GM23338 (cell line): ENCODE data around the gene MDH1. TPM values are rescaled to one million over a fixed set of nuclear protein-coding genes. Genes with fewer than 3 reads are reported as not detected.

ENCODE experiments used
- ATAC-seq: fragments of 200-7000 bp; cut with Tn5 transposase; 3 replicates; pipeline ENCODE4 v1.9.1; 2020
- DNase-seq: peaks from one replicate; pipeline ENCODE4 v3.0.0-alpha.2; 2015; ENCODE audit warnings: low spot score
- H2AFZ ChIP-seq: fragments of 200-600 bp; sonication (generic); 2 replicates; pipeline ENCODE4 v1.8.0; 2016; ENCODE audit warnings: antibody characterized with exemption, mild to moderate bottlenecking, moderate library complexity
- H3F3A ChIP-seq: fragments of 200-600 bp; sonication (generic); replicated peaks from 2 replicates; pipeline ENCODE4 v1.8.0; 2017; ENCODE audit warnings: antibody characterized with exemption, mixed run types, low read depth
- H3K27ac ChIP-seq: fragments of 200-600 bp; sonication (generic); 2 replicates; pipeline ENCODE4 v1.6.1; 2016; ENCODE audit warnings: low read depth
- H3K27me3 ChIP-seq: fragments of 200-600 bp; sonication (generic); 2 replicates; pipeline ENCODE4 v1.8.0; 2016; ENCODE audit warnings: mild to moderate bottlenecking, mixed run types, moderate library complexity; ENCODE audit not compliant: insufficient read depth
- H3K36me3 ChIP-seq: fragments of 200-600 bp; sonication (generic); 2 replicates; pipeline ENCODE4 v1.8.0; 2016; ENCODE audit warnings: mild to moderate bottlenecking; ENCODE audit not compliant: insufficient read depth
- H3K4me1 ChIP-seq: fragments of 200-600 bp; sonication (generic); 2 replicates; pipeline ENCODE4 v1.8.0; 2016; ENCODE audit warnings: mild to moderate bottlenecking, moderate library complexity; ENCODE audit not compliant: insufficient read depth
- H3K4me2 ChIP-seq: fragments of 200-600 bp; sonication (generic); 2 replicates; pipeline ENCODE4 v1.7.1; 2017; ENCODE audit warnings: mixed run types
- H3K4me3 ChIP-seq: fragments of 200-600 bp; sonication (generic); 2 replicates; pipeline ENCODE4 v1.6.1; 2016; ENCODE audit warnings: mixed run types
- H3K79me2 ChIP-seq: fragments of 200-600 bp; sonication (generic); replicated peaks from 2 replicates; pipeline ENCODE4 v1.8.0; 2017; ENCODE audit warnings: mild to moderate bottlenecking; ENCODE audit not compliant: insufficient read depth
- H3K9me2 ChIP-seq: fragments of 200-600 bp; sonication (generic); 2 replicates; pipeline ENCODE4 v1.8.0; 2017; ENCODE audit not compliant: insufficient read depth
- H4K20me1 ChIP-seq: fragments of 200-600 bp; sonication (generic); replicated peaks from 2 replicates; pipeline ENCODE4 v1.8.0; 2017; ENCODE audit warnings: mild to moderate bottlenecking; ENCODE audit not compliant: insufficient read depth
- H3K27ac Mint-ChIP-seq: 2 replicates; pipeline ENCODE4 v1.8.0; 2020; ENCODE audit warnings: inconsistent platforms, mild to moderate bottlenecking, moderate library complexity, mixed read lengths
- H3K27me3 Mint-ChIP-seq: 3 replicates; pipeline ENCODE4 v1.8.0; 2022; ENCODE audit warnings: low read depth, mild to moderate bottlenecking, moderate library complexity, mixed read lengths, inconsistent platforms; ENCODE audit not compliant: insufficient read depth, poor library complexity
- H3K36me3 Mint-ChIP-seq: 3 replicates; pipeline ENCODE4 v1.8.0; 2021; ENCODE audit warnings: low read depth, mild to moderate bottlenecking, inconsistent platforms, moderate library complexity, mixed read lengths
- H3K4me1 Mint-ChIP-seq: 3 replicates; pipeline ENCODE4 v1.8.0; 2020; ENCODE audit warnings: mild to moderate bottlenecking, inconsistent platforms, mixed read lengths
- H3K4me3 Mint-ChIP-seq: 3 replicates; pipeline ENCODE4 v1.8.0; 2021; ENCODE audit warnings: moderate library complexity, mild to moderate bottlenecking, inconsistent platforms, mixed read lengths
- H3K9me3 Mint-ChIP-seq: 3 replicates; pipeline ENCODE4 v1.8.0; 2020; ENCODE audit warnings: moderate library complexity, mild to moderate bottlenecking, inconsistent platforms, mixed read lengths
- CREB1 ChIP-seq: fragments of 250-450 bp; sonication (Bioruptor Pico); IDR thresholded peaks from 2 replicates; pipeline ENCODE4 v1.5.0; 2020; ENCODE audit warnings: low read depth, mild to moderate bottlenecking, moderate library complexity
- CTCF ChIP-seq, 2 experiments: fragments of 200-600 bp in 1 of 2; sonication (generic) in 1 of 2; conservative IDR thresholded peaks; 2 replicates each; pipeline versions ENCODE4 v1.5.1 to v1.6.1; 2016 to 2017; ENCODE audit warnings: antibody characterized with exemption in 2 of 2, low read depth in 2 of 2, mild to moderate bottlenecking in 2 of 2, moderate library complexity in 1 of 2
- ETS1 ChIP-seq: IDR thresholded peaks from 2 replicates; pipeline ENCODE4 v1.6.1; 2016; ENCODE audit warnings: antibody characterized with exemption
- EZH2phosphoT487 ChIP-seq: fragments of 200-600 bp; sonication (generic); IDR thresholded peaks from one replicate; pipeline ENCODE4 v1.8.1; 2018; ENCODE audit warnings: antibody characterized with exemption; ENCODE audit not compliant: unreplicated experiment
- JUNB ChIP-seq: IDR thresholded peaks from one replicate; pipeline ENCODE4 v1.6.1; 2016; ENCODE audit warnings: antibody characterized with exemption; ENCODE audit not compliant: unreplicated experiment
- POLR2AphosphoS5 ChIP-seq: IDR thresholded peaks from 2 replicates; pipeline ENCODE4 v1.6.1; 2016; ENCODE audit warnings: antibody characterized with exemption, low read depth
- REST ChIP-seq: IDR thresholded peaks from one replicate; pipeline ENCODE4 v1.6.1; 2018; ENCODE audit warnings: antibody characterized with exemption; ENCODE audit not compliant: unreplicated experiment
- ZNF114 ChIP-seq: fragments of 250-450 bp; sonication (Bioruptor Pico); IDR thresholded peaks from 2 replicates; pipeline ENCODE4 v1.5.0; 2020; ENCODE audit warnings: mild to moderate bottlenecking, moderate library complexity
- polyA plus RNA-seq: library from polyadenylated mRNA; unstranded; fragments of >200 nt; fragmentation: Nextera tagmentation; extraction: Ambion mirVana; gene quantifications from 2 replicates; pipeline ENCODE4 v1.2.1, GENCODE V29; 2016
- total RNA-seq: library from RNA; depleted of rRNA; stranded (reverse); fragments of >200 nt; shearing (Covaris generic); gene quantifications from 2 replicates; pipeline ENCODE4 v1.2.3, GENCODE V29; 2014

The MDH1 gene
- total and polyA plus RNA-seq, 2 experiments from 2014 or later, result 275 to 503 TPM

GRCh38 chr2:63648632-63649031 is 59.9 kb downstream of the MDH1 start (continued):
- TF ChIP-seq CTCF (conservative IDR thresholded peaks at IDR 0.05; ENCODE audit: low read depth in 2 of 2) (no peak), CREB1 (CRISPR knock-in tag) (no peak), ETS1 (no peak)

- no peak for ATAC-seq
- TF ChIP-seq REST (no peak), EZH2phosphoT487 (no peak), JUNB (no peak), POLR2AphosphoS5 (no peak), ETS1 (no peak), ZNF114 (CRISPR knock-in tag) (no peak), CTCF (conservative IDR thresholded peaks at IDR 0.05; ENCODE audit: low read depth in 2 of 2) (no peak)
Observed at GRCh38 chr2:63649829-63650228, 61.1 kb downstream of the MDH1 start.

More at GRCh38 chr2:63649829-63650228, 61.1 kb downstream of the MDH1 start:
- Mint-ChIP-seq H3K36me3 (0 out of 3 replicates have a peak, but pooled peaks cover 4% of the 10 kb centered on the region), H3K27me3 (no peaks in the 10 kb centered on the region), H3K27ac (no peak overlapping the region), H3K4me1 (peaks cover 14% of the 10 kb centered on the region), H3K9me3 (peaks cover 3% of the 10 kb centered on the region; the same call in 2 of the 3 replicates), H3K4me3 (no peak overlapping the region)
- Histone ChIP-seq H3K79me2 (no peaks in the 10 kb centered on the region), H4K20me1 (no peaks in the 10 kb centered on the region), H3K36me3 (no peaks in the 10 kb centered on the region), H3K9me2 (peaks cover 14% of the 10 kb centered on the region; the same call in 1 of the 2 replicates), H3K27me3 (no peaks in the 10 kb centered on the region), H2AFZ (no peak overlapping the region), H3F3A (no peaks in the 10 kb centered on the region), H3K27ac (no peak overlapping the region), H3K4me2 (no peak overlapping the region), H3K4me3 (no peak overlapping the region), H3K4me1 (no peaks in the 10 kb centered on the region; the same call in 1 of the 2 replicates)
- no peak for DNase-seq
